ENCODE results near the gene MTHFD2.
"Not testable (repeated sequence)": the region's sequence is repeated elsewhere in the genome, so short reads cannot be mapped to it uniquely, and the experiment has no call there.

MTHFD2 gene

GRCh38 chr2:74181739-74182138, 16.7 kb upstream of the MTHFD2 start:
- Histone ChIP-seq H3K4me3 (ENCODE audit: low read length in 2 of 2) (no peak overlapping the region), H3K9me3 (replicated peaks in 1 of 2; ENCODE audit: control insufficient read depth in 2 of 2, insufficient read depth in 1 of 2, low read depth in 1 of 2, low read length in 2 of 2) (peaks cover under 1 to 6% of the 10 kb centered on the region in 2 donors), H4K8ac (ENCODE audit: low read depth, low read length) (no peak overlapping the region), H2AK5ac (ENCODE audit: low read depth, low read length) (no peak overlapping the region), H2BK120ac (ENCODE audit: low read depth, low read length) (no peak overlapping the region), H3K23ac (ENCODE audit: low read depth, low read length, poor library complexity) (no peak overlapping the region), H4K91ac (ENCODE audit: low read depth, low read length, poor library complexity) (no peak overlapping the region), H3K9ac (ENCODE audit: low read depth, low read length, poor library complexity) (no peak overlapping the region), H3K4ac (ENCODE audit: low read length) (no peak overlapping the region), H3K27ac (replicated peaks; ENCODE audit: low read length) (no peak overlapping the region), H2BK15ac (ENCODE audit: low read length) (no peak overlapping the region), H3K79me1 (ENCODE audit: low read depth, low read length) (no peaks in the 10 kb centered on the region), H2BK5ac (ENCODE audit: low read length) (no peak overlapping the region), H3K27me3 (ENCODE audit: control insufficient read depth in 3 of 3, insufficient read depth in 3 of 3, low read depth in 1 of 3, low read length in 3 of 3) (no peaks in the 10 kb centered on the region), H2AFZ (ENCODE audit: low read length) (peak overlapping the region; percentile 57), H3K14ac (ENCODE audit: low read length) (no peak overlapping the region), H3K4me1 (ENCODE audit: control insufficient read depth in 2 of 2, insufficient read depth in 1 of 2, low read depth in 1 of 2, low read length in 2 of 2) (peaks cover 0 to 3% of the 10 kb centered on the region in 2 donors), H2BK12ac (ENCODE audit: low read length) (no peak overlapping the region), H3K4me2 (ENCODE audit: insufficient read depth, low read length, poor library complexity, severe bottlenecking) (no peak overlapping the region), H3K18ac (ENCODE audit: low read length) (no peak overlapping the region), H3K36me3 (replicated peaks in 1 of 2; ENCODE audit: control insufficient read depth in 2 of 2, insufficient read depth in 2 of 2, low read length in 2 of 2) (peaks cover under 1 to 6% of the 10 kb centered on the region in 2 donors)
- DNase-seq (ENCODE audit: low spot score) = no peak
- no CpG with 5 or more reads among the region's 7 CpGs for WGBS, 2 donors (ENCODE audit: extremely low coverage in 2 of 2, insufficient read length in 2 of 2, insufficient replicate concordance in 1 of 2)

- H3K4ac ChIP-seq (ENCODE audit: low read length) = no peak overlapping the region
- no peak overlapping the region for H3K18ac ChIP-seq (ENCODE audit: low read length)
- H3K27ac ChIP-seq (replicated peaks; ENCODE audit: low read length) = no peak overlapping the region
- no peak for DNase-seq (ENCODE audit: low spot score)
- H4K91ac ChIP-seq (ENCODE audit: low read depth, low read length, poor library complexity) = no peak overlapping the region
- no peak overlapping the region for H2AFZ ChIP-seq (ENCODE audit: low read length)
- WGBS, 2 donors (ENCODE audit: extremely low coverage in 2 of 2, insufficient read length in 2 of 2, insufficient replicate concordance in 1 of 2) = no CpG with 5 or more reads among the region's 2 CpGs
- H3K27me3 ChIP-seq (ENCODE audit: control insufficient read depth in 3 of 3, insufficient read depth in 3 of 3, low read depth in 1 of 3, low read length in 3 of 3) = no peaks in the 10 kb centered on the region
- no peak overlapping the region for H2BK15ac ChIP-seq (ENCODE audit: low read length)
- H3K4me1 ChIP-seq (ENCODE audit: control insufficient read depth in 2 of 2, insufficient read depth in 1 of 2, low read depth in 1 of 2, low read length in 2 of 2) = peaks cover 0 to 5% of the 10 kb centered on the region in 2 donors
- H2AK5ac ChIP-seq (ENCODE audit: low read depth, low read length) = no peak overlapping the region
- no peaks in the 10 kb centered on the region for H3K36me3 ChIP-seq (replicated peaks in 1 of 2; ENCODE audit: control insufficient read depth in 2 of 2, insufficient read depth in 2 of 2, low read length in 2 of 2)
- H2BK12ac ChIP-seq (ENCODE audit: low read length) = no peak overlapping the region
- no peak overlapping the region for H3K4me3 ChIP-seq (ENCODE audit: low read length in 2 of 2)
- no peak overlapping the region for H2BK5ac ChIP-seq (ENCODE audit: low read length)
- no peak overlapping the region for H3K23ac ChIP-seq (ENCODE audit: low read depth, low read length, poor library complexity)
- H3K4me2 ChIP-seq (ENCODE audit: insufficient read depth, low read length, poor library complexity, severe bottlenecking) = no peak overlapping the region
- no peak overlapping the region for H2BK120ac ChIP-seq (ENCODE audit: low read depth, low read length)
- no peak overlapping the region for H3K14ac ChIP-seq (ENCODE audit: low read length)
- H4K8ac ChIP-seq (ENCODE audit: low read depth, low read length) = no peak overlapping the region
- H3K9me3 ChIP-seq (replicated peaks in 1 of 2; ENCODE audit: control insufficient read depth in 2 of 2, insufficient read depth in 1 of 2, low read depth in 1 of 2, low read length in 2 of 2) = no peaks in the 10 kb centered on the region
- H3K79me1 ChIP-seq (ENCODE audit: low read depth, low read length) = no peaks in the 10 kb centered on the region
- H3K9ac ChIP-seq (ENCODE audit: low read depth, low read length, poor library complexity) = no peak overlapping the region
Observed at GRCh38 chr2:74183878-74184277, 14.5 kb upstream of the MTHFD2 start.

GRCh38 chr2:74186038-74186437, 12.4 kb upstream of the MTHFD2 start:
- H2BK120ac ChIP-seq (ENCODE audit: low read depth, low read length) = no peak overlapping the region
- WGBS, 2 donors (ENCODE audit: extremely low coverage in 2 of 2, insufficient read length in 2 of 2, insufficient replicate concordance in 1 of 2) = no CpG with 5 or more reads among the region's 9 CpGs

GRCh38 chr2:74186706-74187105, 11.7 kb upstream of the MTHFD2 start:
- not testable (repeated sequence) for H3K4me3 ChIP-seq (ENCODE audit: low read length in 2 of 2); H3K27ac ChIP-seq (replicated peaks; ENCODE audit: low read length); H2AK5ac ChIP-seq (ENCODE audit: low read depth, low read length); H3K4me1 ChIP-seq (ENCODE audit: control insufficient read depth in 2 of 2, insufficient read depth in 1 of 2, low read depth in 1 of 2, low read length in 2 of 2); H3K79me1 ChIP-seq (ENCODE audit: low read depth, low read length); H3K27me3 ChIP-seq (ENCODE audit: control insufficient read depth in 3 of 3, insufficient read depth in 3 of 3, low read depth in 1 of 3, low read length in 3 of 3); H3K14ac ChIP-seq (ENCODE audit: low read length); DNase-seq (ENCODE audit: low spot score); H2BK5ac ChIP-seq (ENCODE audit: low read length); H3K23ac ChIP-seq (ENCODE audit: low read depth, low read length, poor library complexity); H3K9me3 ChIP-seq (replicated peaks in 1 of 2; ENCODE audit: control insufficient read depth in 2 of 2, insufficient read depth in 1 of 2, low read depth in 1 of 2, low read length in 2 of 2); H3K36me3 ChIP-seq (replicated peaks in 1 of 2; ENCODE audit: control insufficient read depth in 2 of 2, insufficient read depth in 2 of 2, low read length in 2 of 2); H3K18ac ChIP-seq (ENCODE audit: low read length); H3K4ac ChIP-seq (ENCODE audit: low read length); H3K9ac ChIP-seq (ENCODE audit: low read depth, low read length, poor library complexity); H4K8ac ChIP-seq (ENCODE audit: low read depth, low read length); H3K4me2 ChIP-seq (ENCODE audit: insufficient read depth, low read length, poor library complexity, severe bottlenecking); H2BK15ac ChIP-seq (ENCODE audit: low read length); H4K91ac ChIP-seq (ENCODE audit: low read depth, low read length, poor library complexity); H2AFZ ChIP-seq (ENCODE audit: low read length); H2BK12ac ChIP-seq (ENCODE audit: low read length); H2BK120ac ChIP-seq (ENCODE audit: low read depth, low read length)
- WGBS, 2 donors (ENCODE audit: extremely low coverage in 2 of 2, insufficient read length in 2 of 2, insufficient replicate concordance in 1 of 2) = no CpG with 5 or more reads among the region's 15 CpGs

More at GRCh38 chr2:74186038-74186437, 12.4 kb upstream of the MTHFD2 start:
- Histone ChIP-seq H3K4ac (ENCODE audit: low read length) (no peak overlapping the region), H3K4me1 (ENCODE audit: control insufficient read depth in 2 of 2, insufficient read depth in 1 of 2, low read depth in 1 of 2, low read length in 2 of 2) (peaks cover 0 to 5% of the 10 kb centered on the region in 2 donors), H3K4me2 (ENCODE audit: insufficient read depth, low read length, poor library complexity, severe bottlenecking) (no peak overlapping the region), H2AFZ (ENCODE audit: low read length) (no peak overlapping the region), H2AK5ac (ENCODE audit: low read depth, low read length) (no peak overlapping the region), H2BK12ac (ENCODE audit: low read length) (no peak overlapping the region), H4K91ac (ENCODE audit: low read depth, low read length, poor library complexity) (no peak overlapping the region), H2BK5ac (ENCODE audit: low read length) (no peak overlapping the region), H4K8ac (ENCODE audit: low read depth, low read length) (no peak overlapping the region), H3K27ac (replicated peaks; ENCODE audit: low read length) (no peak overlapping the region), H2BK15ac (ENCODE audit: low read length) (no peak overlapping the region), H3K23ac (ENCODE audit: low read depth, low read length, poor library complexity) (no peak overlapping the region), H3K9ac (ENCODE audit: low read depth, low read length, poor library complexity) (no peak overlapping the region), H3K36me3 (replicated peaks in 1 of 2; ENCODE audit: control insufficient read depth in 2 of 2, insufficient read depth in 2 of 2, low read length in 2 of 2) (no peaks in the 10 kb centered on the region), H3K27me3 (ENCODE audit: control insufficient read depth in 3 of 3, insufficient read depth in 3 of 3, low read depth in 1 of 3, low read length in 3 of 3) (peaks cover 0 to 3% (median 0%) of the 10 kb centered on the region in 3 experiments), H3K14ac (ENCODE audit: low read length) (no peak overlapping the region), H3K9me3 (replicated peaks in 1 of 2; ENCODE audit: control insufficient read depth in 2 of 2, insufficient read depth in 1 of 2, low read depth in 1 of 2, low read length in 2 of 2) (no peaks in the 10 kb centered on the region), H3K79me1 (ENCODE audit: low read depth, low read length) (no peaks in the 10 kb centered on the region), H3K18ac (ENCODE audit: low read length) (no peak overlapping the region), H3K4me3 (ENCODE audit: low read length in 2 of 2) (no peak overlapping the region)
- DNase-seq (ENCODE audit: low spot score) = no peak
